Raji (cell line): Measurements from ENCODE around the gene RAB11FIP3.

Experiments
- POLR2A ChIP-seq: IDR thresholded peaks from 2 replicates; pipeline ENCODE4 v1.6.1; 2011; ENCODE audit warnings: low read depth, low read length, control low read depth; ENCODE audit not compliant: insufficient read depth

Gene RAB11FIP3

GRCh38 chr16:450385-450784 is 24.9 kb downstream of the RAB11FIP3 start:
- TF ChIP-seq POLR2A = no peak

- no peak for TF ChIP-seq POLR2A
Observed at GRCh38 chr16:450785-451512, 25.5 kb downstream of the RAB11FIP3 start.

- TF ChIP-seq POLR2A = no peak
Observed at GRCh38 chr16:454397-454940, 29.0 kb downstream of the RAB11FIP3 start.

- TF ChIP-seq POLR2A = no peak
Observed at GRCh38 chr16:455453-455852, 30.0 kb downstream of the RAB11FIP3 start.

GRCh38 chr16:456891-457483 is 31.5 kb downstream of the RAB11FIP3 start:
- TF ChIP-seq POLR2A = no peak

- TF ChIP-seq POLR2A = no peak
Observed at GRCh38 chr16:457732-458400, 32.4 kb downstream of the RAB11FIP3 start.

- no peak for TF ChIP-seq POLR2A
Observed at GRCh38 chr16:459761-460160, 34.3 kb downstream of the RAB11FIP3 start.

- no peak for TF ChIP-seq POLR2A
Observed at GRCh38 chr16:460787-461186, 35.3 kb downstream of the RAB11FIP3 start.

- TF ChIP-seq POLR2A = no peak
Observed at GRCh38 chr16:463071-463470, 37.6 kb downstream of the RAB11FIP3 start.

- TF ChIP-seq POLR2A = no peak
Observed at GRCh38 chr16:466651-467050, 41.2 kb downstream of the RAB11FIP3 start.

- no peak for TF ChIP-seq POLR2A
Observed at GRCh38 chr16:468068-468821, 42.8 kb downstream of the RAB11FIP3 start.

GRCh38 chr16:470418-470817 is 45.0 kb downstream of the RAB11FIP3 start:
- TF ChIP-seq POLR2A = no peak

GRCh38 chr16:471353-472198 is 46.1 kb downstream of the RAB11FIP3 start:
- no peak for TF ChIP-seq POLR2A

- no peak for TF ChIP-seq POLR2A
Observed at GRCh38 chr16:472199-472504, 46.7 kb downstream of the RAB11FIP3 start.
